GM12874 (cell line): ENCODE measurements around the gene IGSF21.

Source experiments
- CTCF ChIP-seq: IDR thresholded peaks from 2 replicates; pipeline ENCODE4 v1.5.1; 2011; ENCODE audit warnings: low read depth, mild to moderate bottlenecking, control low read depth, low read length, moderate library complexity; ENCODE audit not compliant: insufficient read depth

Gene IGSF21

GRCh38 chr1:18409609-18410237 lies 302.1 kb downstream of the IGSF21 start:
- no peak for TF ChIP-seq CTCF

GRCh38 chr1:18410407-18410806 lies 302.8 kb downstream of the IGSF21 start:
- TF ChIP-seq CTCF, result no peak

GRCh38 chr1:18411321-18411720 lies 303.7 kb downstream of the IGSF21 start:
- TF ChIP-seq CTCF, result no peak

GRCh38 chr1:18411820-18412641 lies 304.4 kb downstream of the IGSF21 start:
- TF ChIP-seq CTCF, result no peak

- TF ChIP-seq CTCF, result no peak
Observed at GRCh38 chr1:18412882-18413353, 305.3 kb downstream of the IGSF21 start.

- TF ChIP-seq CTCF, result no peak
Observed at GRCh38 chr1:18413541-18414305, 306.1 kb downstream of the IGSF21 start.

- TF ChIP-seq CTCF, result no peak
Observed at GRCh38 chr1:18414321-18414720, 306.7 kb downstream of the IGSF21 start.
